ENCODE results near the gene JAKMIP1. TPM values are rescaled to one million over a fixed set of nuclear protein-coding genes. Genes with fewer than 3 reads are reported as not detected.

Gene JAKMIP1
- polyA plus RNA-seq, 10 donors = 0.15 to 0.46 (median 0.16) TPM; not detected in 7

GRCh38 chr4:6043843-6044242 is 156.5 kb downstream of the JAKMIP1 start:
- no peak for DNase-seq

GRCh38 chr4:6043188-6043587 is 157.2 kb downstream of the JAKMIP1 start:
- DNase-seq = no peak

- DNase-seq = no peak
Observed at GRCh38 chr4:6042293-6043063, 157.9 kb downstream of the JAKMIP1 start.

- DNase-seq = no peak
Observed at GRCh38 chr4:6041800-6042199, 158.5 kb downstream of the JAKMIP1 start.

GRCh38 chr4:6038711-6039110 is 161.6 kb downstream of the JAKMIP1 start:
- no peak for DNase-seq

- DNase-seq = no peak
Observed at GRCh38 chr4:6035786-6036185, 164.6 kb downstream of the JAKMIP1 start.

GRCh38 chr4:6033381-6033780 is 167.0 kb downstream of the JAKMIP1 start:
- DNase-seq = no peak

- DNase-seq = no peak
Observed at GRCh38 chr4:6032249-6033244, 167.8 kb downstream of the JAKMIP1 start.

- no peak for DNase-seq
Observed at GRCh38 chr4:6031846-6032245, 168.5 kb downstream of the JAKMIP1 start.

GRCh38 chr4:6030679-6031078 is 169.7 kb downstream of the JAKMIP1 start:
- no peak for DNase-seq

- no peak for DNase-seq
Observed at GRCh38 chr4:6029254-6029653, 171.1 kb downstream of the JAKMIP1 start.

GRCh38 chr4:6028168-6028567 is 172.2 kb downstream of the JAKMIP1 start:
- DNase-seq = no peak

- no peak for DNase-seq
Observed at GRCh38 chr4:6027392-6027791, 173.0 kb downstream of the JAKMIP1 start.

- peak in 1 of 3 donors; percentile 16 for DNase-seq
Observed at GRCh38 chr4:6024313-6024960, 175.9 kb downstream of the JAKMIP1 start.

- no peak for DNase-seq
Observed at GRCh38 chr4:6023731-6024130, 176.6 kb downstream of the JAKMIP1 start.

GRCh38 chr4:6022607-6023288 is 177.6 kb downstream of the JAKMIP1 start:
- DNase-seq = no peak

GRCh38 chr4:6021831-6022606 is 178.3 kb downstream of the JAKMIP1 start:
- DNase-seq = no peak

- no peak for DNase-seq
Observed at GRCh38 chr4:6020613-6021012, 179.7 kb downstream of the JAKMIP1 start.

- DNase-seq = peak; percentile 15 to 63 (median 47)
Observed at GRCh38 chr4:6019316-6020263, 180.8 kb downstream of the JAKMIP1 start.

GRCh38 chr4:6018331-6018730 is 182.0 kb downstream of the JAKMIP1 start, which contains the start of gene C4orf50:
TSS of gene C4orf50 (minus strand) at chr4:6018431.
- DNase-seq = no peak
